ENCODE results near the gene HSPA1L.

Gene HSPA1L

GRCh38 chr6:31778999-31779885 lies 35.8 kb downstream of the HSPA1L start:
- no peak for DNase-seq (ENCODE audit: low spot score)
- TF ChIP-seq CTCF (IDR thresholded peaks at IDR 0.05; ENCODE audit: extremely low read depth, missing control alignments) = no peak

- DNase-seq (ENCODE audit: low spot score) = no peak
- TF ChIP-seq CTCF (IDR thresholded peaks at IDR 0.05; ENCODE audit: extremely low read depth, missing control alignments) = no peak
Observed at GRCh38 chr6:31778193-31778592, 36.9 kb downstream of the HSPA1L start.

- TF ChIP-seq CTCF (IDR thresholded peaks at IDR 0.05; ENCODE audit: extremely low read depth, missing control alignments) = no peak
- no peak for DNase-seq (ENCODE audit: low spot score)
Observed at GRCh38 chr6:31777667-31778050, 37.4 kb downstream of the HSPA1L start.

GRCh38 chr6:31776989-31777666 lies 38.0 kb downstream of the HSPA1L start, which contains the start of gene VWA7:
TSS of gene VWA7 (minus strand) at chr6:31777328. CDS start at chr6:31776779, 549 bp downstream.
- no peak for TF ChIP-seq CTCF (IDR thresholded peaks at IDR 0.05; ENCODE audit: extremely low read depth, missing control alignments)
- DNase-seq (ENCODE audit: low spot score) = peak; percentile 93

GRCh38 chr6:31776485-31776988 lies 38.5 kb downstream of the HSPA1L start:
- TF ChIP-seq CTCF (IDR thresholded peaks at IDR 0.05; ENCODE audit: extremely low read depth, missing control alignments) = no peak
- DNase-seq (ENCODE audit: low spot score) = no peak

GRCh38 chr6:31775633-31776484 lies 39.2 kb downstream of the HSPA1L start:
- TF ChIP-seq CTCF (IDR thresholded peaks at IDR 0.05; ENCODE audit: extremely low read depth, missing control alignments) = no peak
- no peak for DNase-seq (ENCODE audit: low spot score)

All from GM20000 (cell line).